Fibroblast of villous mesenchyme (primary cell): ENCODE measurements around the gene NCOR1. TPM values are rescaled to one million over a fixed set of nuclear protein-coding genes. Genes with fewer than 3 reads are reported as not detected.
"Not testable (repeated sequence)": the region's sequence is repeated elsewhere in the genome, so short reads cannot be mapped to it uniquely, and the experiment has no call there.

Source experiments
- DNase-seq: peaks from one replicate; pipeline ENCODE4 v3.0.0-alpha.2; 2010; ENCODE audit warnings: low read depth
- H3K4me3 ChIP-seq: 2 replicates; pipeline ENCODE4 v1.5.1; 2011; ENCODE audit warnings: low read depth, mild to moderate bottlenecking, low read length
- CTCF ChIP-seq: IDR thresholded peaks from 2 replicates; pipeline ENCODE4 v1.5.1; 2012; ENCODE audit warnings: low read depth, mild to moderate bottlenecking, low read length; ENCODE audit not compliant: insufficient read depth
- total RNA-seq: library from RNA; depleted of rRNA; stranded (reverse); fragments of >200 nt; gene quantifications from 2 replicates; pipeline ENCODE4 v1.2.3, GENCODE V29; 2012

NCOR1 gene
- total RNA-seq, 1 donor: 83.3 TPM

GRCh38 chr17:16075949-16076348 is 139.4 kb downstream of the NCOR1 start:
- peak; percentile 32 for DNase-seq
- no peak for TF ChIP-seq CTCF
- no peak overlapping the region for H3K4me3 ChIP-seq

GRCh38 chr17:16074423-16074822 is 140.9 kb downstream of the NCOR1 start:
- no peak for TF ChIP-seq CTCF
- no peak for DNase-seq
- no peak overlapping the region for H3K4me3 ChIP-seq

GRCh38 chr17:16073845-16074244 is 141.5 kb downstream of the NCOR1 start:
- no peak for TF ChIP-seq CTCF
- no peak for DNase-seq
- H3K4me3 ChIP-seq: no peak overlapping the region

- H3K4me3 ChIP-seq: no peak overlapping the region
- DNase-seq: no peak
- TF ChIP-seq CTCF: no peak
These were observed 143.3 kb downstream of the NCOR1 start for GRCh38 chr17:16072031-16072430.

- peak; percentile 55 for DNase-seq
- H3K4me3 ChIP-seq: no peak overlapping the region
- no peak for TF ChIP-seq CTCF
These were observed 147.0 kb downstream of the NCOR1 start for GRCh38 chr17:16068323-16068722.

- no peak for TF ChIP-seq CTCF
- no peak for DNase-seq
- H3K4me3 ChIP-seq: no peak overlapping the region
These were observed 149.2 kb downstream of the NCOR1 start for GRCh38 chr17:16066125-16066524.

GRCh38 chr17:16061631-16062030 is 153.7 kb downstream of the NCOR1 start:
- no peak for TF ChIP-seq CTCF
- H3K4me3 ChIP-seq: no peak overlapping the region
- DNase-seq: no peak

GRCh38 chr17:16055139-16055538 is 160.2 kb downstream of the NCOR1 start:
- not testable (repeated sequence) for DNase-seq, H3K4me3 ChIP-seq
